LNCaP clone FGC (cell line): ENCODE results near the gene ZBTB24.

Source experiments
- DNase-seq: peaks from one replicate; pipeline ENCODE4 v3.0.0-alpha.2; 2011; ENCODE audit warnings: low read depth
- H3K4me3 ChIP-seq: 2 replicates; pipeline ENCODE4 v1.5.1; 2011; ENCODE audit warnings: mild to moderate bottlenecking, low read depth, low read length, control low read depth
- TF ChIP-seq, protein P1 (sequence below): IDR thresholded peaks from 2 replicates; pipeline ENCODE4 v1.5.1; 2012; ENCODE audit warnings: mild to moderate bottlenecking; ENCODE audit not compliant: control insufficient read depth, insufficient read depth; ENCODE audit errors: extremely low read depth

The ZBTB24 gene

GRCh38 chr6:109456710-109457561, 26.1 kb downstream of the ZBTB24 start:
- TF ChIP-seq, protein P1, sequence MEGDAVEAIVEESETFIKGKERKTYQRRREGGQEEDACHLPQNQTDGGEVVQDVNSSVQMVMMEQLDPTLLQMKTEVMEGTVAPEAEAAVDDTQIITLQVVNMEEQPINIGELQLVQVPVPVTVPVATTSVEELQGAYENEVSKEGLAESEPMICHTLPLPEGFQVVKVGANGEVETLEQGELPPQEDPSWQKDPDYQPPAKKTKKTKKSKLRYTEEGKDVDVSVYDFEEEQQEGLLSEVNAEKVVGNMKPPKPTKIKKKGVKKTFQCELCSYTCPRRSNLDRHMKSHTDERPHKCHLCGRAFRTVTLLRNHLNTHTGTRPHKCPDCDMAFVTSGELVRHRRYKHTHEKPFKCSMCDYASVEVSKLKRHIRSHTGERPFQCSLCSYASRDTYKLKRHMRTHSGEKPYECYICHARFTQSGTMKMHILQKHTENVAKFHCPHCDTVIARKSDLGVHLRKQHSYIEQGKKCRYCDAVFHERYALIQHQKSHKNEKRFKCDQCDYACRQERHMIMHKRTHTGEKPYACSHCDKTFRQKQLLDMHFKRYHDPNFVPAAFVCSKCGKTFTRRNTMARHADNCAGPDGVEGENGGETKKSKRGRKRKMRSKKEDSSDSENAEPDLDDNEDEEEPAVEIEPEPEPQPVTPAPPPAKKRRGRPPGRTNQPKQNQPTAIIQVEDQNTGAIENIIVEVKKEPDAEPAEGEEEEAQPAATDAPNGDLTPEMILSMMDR: no peak
- H3K4me3 ChIP-seq: no peak overlapping the region
- no peak for DNase-seq

DNA sequence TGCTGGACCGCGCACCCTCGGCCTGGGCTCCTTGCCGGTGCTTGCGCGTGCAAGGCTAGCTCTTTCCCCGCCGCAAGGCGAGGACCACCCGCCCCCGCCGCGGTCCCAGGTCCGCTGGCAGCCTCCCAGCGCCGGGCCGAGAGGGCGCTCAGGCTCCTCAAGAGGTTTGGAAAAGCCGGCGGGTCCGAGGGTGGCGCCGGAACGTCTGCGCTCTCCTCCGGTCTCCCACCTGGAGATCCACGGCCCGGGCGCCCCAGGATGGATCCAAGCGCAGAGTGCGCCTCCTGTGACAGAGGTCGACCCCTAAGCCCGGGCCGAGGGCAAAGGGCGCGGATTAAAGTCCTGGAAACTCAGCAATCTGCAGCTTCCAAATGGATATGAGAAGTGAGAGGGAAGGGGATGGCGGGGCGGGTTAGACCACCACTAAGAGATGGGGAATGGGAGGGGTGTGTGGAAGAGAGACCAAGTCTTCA, 26.9 kb downstream of the ZBTB24 start:
- TF ChIP-seq, protein P1: no peak
- peak overlapping the region; percentile 62 for H3K4me3 ChIP-seq
- no peak for DNase-seq

DNA sequence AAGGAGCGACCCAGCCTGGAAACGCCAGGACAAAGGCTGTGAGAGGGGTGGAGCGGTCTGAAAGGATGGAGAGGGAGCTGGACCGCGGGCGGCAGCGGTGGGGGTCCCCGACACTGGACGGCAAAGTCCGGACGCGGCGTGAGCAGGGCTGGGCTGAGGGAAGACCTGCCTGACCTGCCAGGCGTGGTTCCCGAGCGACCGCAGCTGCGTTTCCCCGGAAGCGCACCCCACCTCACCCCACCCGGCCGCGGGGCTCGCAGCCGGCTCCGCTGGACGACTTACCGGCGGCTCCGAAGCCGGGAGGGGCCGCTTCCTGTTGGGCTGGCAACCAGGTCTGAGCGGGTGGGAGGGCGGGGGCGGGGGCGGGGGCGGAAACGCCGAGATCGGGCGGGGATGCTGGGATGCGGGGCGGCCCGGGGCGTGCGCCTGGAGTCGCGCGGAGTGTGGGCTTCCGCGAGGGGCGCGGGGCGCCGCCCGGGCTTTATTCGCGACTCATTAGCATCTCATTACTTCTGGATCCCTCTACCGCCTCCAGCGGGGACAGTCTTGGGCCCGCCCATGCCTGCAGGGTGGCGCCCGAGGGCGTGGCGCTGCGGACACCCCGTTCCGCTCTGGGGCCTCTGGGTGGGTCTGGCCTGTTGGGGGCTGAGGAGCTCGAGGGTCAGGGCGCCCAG, 27.4 kb downstream of the ZBTB24 start, which contains the start of gene MICAL1:
MICAL1 (minus strand) TSS at position 336 of the 674 bp plus-strand sequence. CDS start 1,576 bp downstream, outside the sequence.
- DNase-seq: no peak

GRCh38 chr6:109454496-109455436, 28.3 kb downstream of the ZBTB24 start:
- peak overlapping the region; percentile 62 for H3K4me3 ChIP-seq
- TF ChIP-seq, protein P1: no peak
- no peak for DNase-seq

More for the DNA sequence above, 27.4 kb downstream of the ZBTB24 start, which contains the start of gene MICAL1:
- H3K4me3 ChIP-seq: peak within 1 kb of the TSS; percentile 62
- TF ChIP-seq, protein P1: 0 out of 2 replicates have a peak, but pooled peaks have one; percentile 17

- DNase-seq: no peak
- H3K4me3 ChIP-seq: no peak overlapping the region
- TF ChIP-seq, protein P1: no peak
These were observed 29.2 kb downstream of the ZBTB24 start for GRCh38 chr6:109453594-109454495.
